Transverse colon (tissue), 3 donors: ENCODE measurements around the gene C1QL3.

Experiments
- CTCF ChIP-seq, 5 experiments: fragments of 200-600 bp in 3 of 5; fragments of 450-650 bp in 2 of 5; sonication (generic) in 3 of 5; IDR thresholded peaks; 1 replicate in 2 of 5; 2 replicates in 3 of 5; pipeline ENCODE4 v1.5.1; 2016 to 2017; ENCODE audit warnings: antibody characterized with exemption in 5 of 5, inconsistent platforms in 3 of 5, mild to moderate bottlenecking in 2 of 5, moderate library complexity in 1 of 5
- EP300 ChIP-seq: sonication (generic); formaldehyde crosslinking; IDR thresholded peaks from one replicate; pipeline ENCODE4 v1.6.1; 2017; ENCODE audit warnings: antibody characterized with exemption, low read depth
- POLR2A ChIP-seq: fragments of 450-650 bp; IDR thresholded peaks from one replicate; pipeline ENCODE4 v1.6.1; 2016; ENCODE audit warnings: antibody characterized with exemption, mild to moderate bottlenecking, moderate library complexity

GRCh38 chr10:16493884-16494536 lies 27.7 kb downstream of the C1QL3 start:
- TF ChIP-seq CTCF (IDR thresholded peaks at IDR 0.05) (no peak), EP300 (no peak), POLR2A (no peak)
